GM08714 (cell line): ENCODE data around the gene CACNG1.
A peak's percentile ranks its signal among the peaks of the same experiment; 100 is the strongest.
"Not testable (repeated sequence)": the region's sequence is repeated elsewhere in the genome, so short reads cannot be mapped to it uniquely, and the experiment has no call there.

Experiments
- H3K4me3 ChIP-seq: fragments of 200-500 bp; sonication (Bioruptor generic); 2 replicates; pipeline ENCODE4 v1.5.1; 2014; ENCODE audit warnings: mild to moderate bottlenecking, low read length, inconsistent platforms
- ZNF274 ChIP-seq: IDR thresholded peaks from 2 replicates; pipeline ENCODE4 v1.6.1; 2012; ENCODE audit warnings: mild to moderate bottlenecking, low read depth, low read length

Gene CACNG1

GRCh38 chr17:67069603-67070136 is 25.3 kb downstream of the CACNG1 start:
- TF ChIP-seq ZNF274: no peak
- no peak overlapping the region for H3K4me3 ChIP-seq

- no peak overlapping the region for H3K4me3 ChIP-seq
Observed at GRCh38 chr17:67071595-67071994, 27.2 kb downstream of the CACNG1 start.

GRCh38 chr17:67072885-67073284 is 28.5 kb downstream of the CACNG1 start:
- H3K4me3 ChIP-seq: no peak overlapping the region
- no peak for TF ChIP-seq ZNF274

More at GRCh38 chr17:67071595-67071994, 27.2 kb downstream of the CACNG1 start:
- no peak for TF ChIP-seq ZNF274

GRCh38 chr17:67074781-67075180 is 30.4 kb downstream of the CACNG1 start:
- H3K4me3 ChIP-seq: no peak overlapping the region; the same call in 1 of the 2 replicates
- no peak for TF ChIP-seq ZNF274

GRCh38 chr17:67076290-67076689 is 31.9 kb downstream of the CACNG1 start:
- H3K4me3 ChIP-seq: no peak overlapping the region
- no peak for TF ChIP-seq ZNF274

- no peak for TF ChIP-seq ZNF274
Observed at GRCh38 chr17:67078292-67078691, 33.9 kb downstream of the CACNG1 start.

GRCh38 chr17:67079491-67079890 is 35.1 kb downstream of the CACNG1 start:
- no peak for TF ChIP-seq ZNF274
- H3K4me3 ChIP-seq: no peak overlapping the region

More at GRCh38 chr17:67078292-67078691, 33.9 kb downstream of the CACNG1 start:
- H3K4me3 ChIP-seq: no peak overlapping the region

- no peak overlapping the region for H3K4me3 ChIP-seq
- no peak for TF ChIP-seq ZNF274
Observed at GRCh38 chr17:67080804-67081203, 36.5 kb downstream of the CACNG1 start.

- TF ChIP-seq ZNF274: no peak
- H3K4me3 ChIP-seq: peak overlapping the region; percentile 55; the same call in 1 of the 2 replicates
Observed at GRCh38 chr17:67082107-67082506, 37.8 kb downstream of the CACNG1 start.

GRCh38 chr17:67085406-67085805 is 41.1 kb downstream of the CACNG1 start:
- no peak for TF ChIP-seq ZNF274
- no peak overlapping the region for H3K4me3 ChIP-seq

GRCh38 chr17:67088639-67089038 is 44.3 kb downstream of the CACNG1 start:
- no peak for TF ChIP-seq ZNF274
- no peak overlapping the region for H3K4me3 ChIP-seq

GRCh38 chr17:67090341-67090740 is 46.0 kb downstream of the CACNG1 start:
- no peak for TF ChIP-seq ZNF274
- H3K4me3 ChIP-seq: no peak overlapping the region

- TF ChIP-seq ZNF274: no peak
- no peak overlapping the region for H3K4me3 ChIP-seq
Observed at GRCh38 chr17:67092291-67092690, 47.9 kb downstream of the CACNG1 start.

GRCh38 chr17:67092710-67093109 is 48.4 kb downstream of the CACNG1 start:
- H3K4me3 ChIP-seq: not testable (repeated sequence)

GRCh38 chr17:67093348-67093747 is 49.0 kb downstream of the CACNG1 start:
- H3K4me3 ChIP-seq: no peak overlapping the region
- no peak for TF ChIP-seq ZNF274

- not testable (repeated sequence) for H3K4me3 ChIP-seq
Observed at GRCh38 chr17:67095291-67095690, 50.9 kb downstream of the CACNG1 start.
